NCI-H1105 treated with DMSO at 0.1 percent for 48 hours (cell line): ENCODE measurements around the gene GPR148.
A peak's percentile ranks its signal among the peaks of the same experiment; 100 is the strongest.

Experiments used
- DNase-seq: peaks from one replicate; lab custom pipeline; 2025; lab: John Stamatoyannopoulos, UW

GPR148 gene

GRCh38 chr2:130769343-130769907, 40.6 kb downstream of the GPR148 start:
- DNase-seq: no peak

- DNase-seq: peak; percentile 2
These were observed 47.7 kb downstream of the GPR148 start for GRCh38 chr2:130776550-130776949.

GRCh38 chr2:130778781-130779180, 49.9 kb downstream of the GPR148 start:
- DNase-seq: no peak
